ENCODE results near the gene TPM2. TPM values are rescaled to one million over a fixed set of nuclear protein-coding genes. Genes with fewer than 3 reads are reported as not detected.

TPM2 gene
- total RNA-seq, 4 donors from 2014 or later = 7,572 to 13,568 (median 12,084) TPM

GRCh38 chr9:35695943-35696401, 6.2 kb upstream of the TPM2 start:
- H3K27me3 ChIP-seq = no peaks in the 10 kb centered on the region
- 42 to 92% methylated on average over 2 to 3 of the region's 3 CpGs for WGBS, 2 donors (ENCODE audit: low coverage in 1 of 2)
- no peak for TF ChIP-seq POLR2A (IDR thresholded peaks at IDR 0.05)
- TF ChIP-seq POLR2AphosphoS5 (IDR thresholded peaks at IDR 0.05) = peak; percentile 28
- no peak overlapping the region for H3K4me3 ChIP-seq
- peak overlapping the region; percentile 96 to 99 (median 98) for H3K27ac ChIP-seq
- peaks cover 0 to 52% of the 10 kb centered on the region in 2 donors for H3K36me3 ChIP-seq
- H3K9me3 ChIP-seq = no peaks in the 10 kb centered on the region
- peaks cover 4 to 75% (median 25%) of the 10 kb centered on the region in 3 donors for H3K4me1 ChIP-seq
- ATAC-seq = no peak

- TF ChIP-seq POLR2AphosphoS5 (IDR thresholded peaks at IDR 0.05) (peak; percentile 96), EP300 (IDR thresholded peaks at IDR 0.05) (peak; percentile 66), CTCF (IDR thresholded peaks at IDR 0.05) (no peak), POLR2A (IDR thresholded peaks at IDR 0.05) (peak in 1 of 2 donors; percentile 36)
- Histone ChIP-seq H3K9me3 (no peaks in the 10 kb centered on the region), H3K4me3 (peak overlapping the region; percentile 79 to 81), H3K27me3 (no peaks in the 10 kb centered on the region), H3K4me1 (peaks cover 4 to 63% (median 15%) of the 10 kb centered on the region in 3 donors), H3K36me3 (peaks cover 0 to 29% of the 10 kb centered on the region in 2 donors), H3K27ac (peak overlapping the region; percentile 96 to 99 (median 98))
- peak; percentile 56 for ATAC-seq
- WGBS, 2 donors (ENCODE audit: low coverage in 1 of 2) = 27 to 32% methylated on average over 11 to 13 of the region's 13 CpGs
Measured at GRCh38 chr9:35691757-35692301, 2.1 kb upstream of the TPM2 start.

GRCh38 chr9:35691334-35691650, 1.6 kb upstream of the TPM2 start:
- Histone ChIP-seq H3K27me3 (no peaks in the 10 kb centered on the region), H3K27ac (peak overlapping the region; percentile 96 to 99 (median 98)), H3K36me3 (peaks cover 0 to 28% of the 10 kb centered on the region in 2 donors), H3K4me1 (peaks cover 2 to 58% (median 10%) of the 10 kb centered on the region in 3 donors), H3K4me3 (peak overlapping the region; percentile 79 to 81), H3K9me3 (no peaks in the 10 kb centered on the region)
- ATAC-seq = no peak
- TF ChIP-seq POLR2AphosphoS5 (IDR thresholded peaks at IDR 0.05) (no peak), POLR2A (IDR thresholded peaks at IDR 0.05) (no peak), CTCF (IDR thresholded peaks at IDR 0.05) (no peak), EP300 (IDR thresholded peaks at IDR 0.05) (no peak)
- WGBS, 2 donors (ENCODE audit: low coverage in 1 of 2) = 4 to 8% methylated on average over 7 to 10 of the region's 10 CpGs

GRCh38 chr9:35690614-35691333, 1.0 kb upstream of the TPM2 start:
- Histone ChIP-seq H3K36me3 (peaks cover 0 to 28% of the 10 kb centered on the region in 2 donors), H3K27me3 (no peaks in the 10 kb centered on the region), H3K27ac (peak overlapping the region; percentile 96 to 99 (median 98)), H3K9me3 (no peaks in the 10 kb centered on the region), H3K4me3 (peak overlapping the region; percentile 79 to 81), H3K4me1 (peaks cover 0 to 54% (median 6%) of the 10 kb centered on the region in 3 donors)
- ATAC-seq = peak; percentile 66
- WGBS, 2 donors (ENCODE audit: low coverage in 1 of 2) = 5% methylated on average over 8 of the region's 61 CpGs; no CpG with 5 or more reads in 1 of the 2 donors
- TF ChIP-seq POLR2AphosphoS5 (IDR thresholded peaks at IDR 0.05) (peak; percentile 82), CTCF (IDR thresholded peaks at IDR 0.05) (no peak), POLR2A (IDR thresholded peaks at IDR 0.05) (peak; percentile 79), EP300 (IDR thresholded peaks at IDR 0.05) (no peak)

GRCh38 chr9:35690294-35690613, 529 bp upstream of the TPM2 start:
- TF ChIP-seq CTCF (IDR thresholded peaks at IDR 0.05) = no peak
- TF ChIP-seq POLR2AphosphoS5 (IDR thresholded peaks at IDR 0.05) = no peak
- no peak for TF ChIP-seq POLR2A (IDR thresholded peaks at IDR 0.05)
- no peak for TF ChIP-seq EP300 (IDR thresholded peaks at IDR 0.05)
- H3K4me3 ChIP-seq = peak overlapping the region; percentile 79 to 81
- H3K36me3 ChIP-seq = peaks cover 0 to 33% of the 10 kb centered on the region in 2 donors
- H3K27ac ChIP-seq = peak overlapping the region; percentile 96 to 99 (median 98)
- peaks cover 0 to 54% (median 2%) of the 10 kb centered on the region in 3 donors for H3K4me1 ChIP-seq
- WGBS, 2 donors (ENCODE audit: low coverage in 1 of 2) = 0% methylated on average over 4 of the region's 21 CpGs; no CpG with 5 or more reads in 1 of the 2 donors
- no peaks in the 10 kb centered on the region for H3K27me3 ChIP-seq
- H3K9me3 ChIP-seq = no peaks in the 10 kb centered on the region
- ATAC-seq = no peak

Data from gastroesophageal sphincter (tissue), 4 donors.